Cardiac septum (tissue), 1 donor: ENCODE data around the gene WDR90. TPM values are rescaled to one million over a fixed set of nuclear protein-coding genes. Genes with fewer than 3 reads are reported as not detected.

ENCODE experiments used
- DNase-seq: peaks from one replicate; pipeline ENCODE4 v3.0.0-alpha.2; 2020; ENCODE audit warnings: low spot score
- intact Hi-C: fragments of 100-400 bp; cut with DNase I; formaldehyde crosslinking; loops from one replicate; pipeline ENCODE4 v1.14.0; 2022
- total RNA-seq: library from RNA; stranded (reverse); fragmentation: NEBNext Ultra II Directional; extraction: Animal tissue kit (Norgen Biotek cat#: 25700); gene quantifications from one replicate; pipeline ENCODE4 v1.2.1, GENCODE V29; 2021
- donor health status: DM: no; HTN: no; CAD: no.

The WDR90 gene
- total RNA-seq, 1 donor from 2014 or later: 13.9 TPM

GRCh38 chr16:637081-638018 lies 11.8 kb upstream of the WDR90 start:
- intact Hi-C loops: no loop called here
- DNase-seq: peak; percentile 96

- intact Hi-C loops: no loop called here
- DNase-seq: no peak
Measured at GRCh38 chr16:638034-638543, 11.1 kb upstream of the WDR90 start.

GRCh38 chr16:638836-639235 lies 10.3 kb upstream of the WDR90 start:
- intact Hi-C loops: no loop called here
- DNase-seq: no peak

GRCh38 chr16:640614-641013 lies 8.6 kb upstream of the WDR90 start:
- intact Hi-C loops: loop anchor here (2.0 to 5.0 kb wide), 2 partner anchors 20 to 53 kb away; no protein-coding TSS in a partner anchor
- no peak for DNase-seq

- peak; percentile 93 for DNase-seq
- intact Hi-C loops: loop anchor here (2.0 to 5.0 kb wide), 2 partner anchors 19 to 54 kb away; no protein-coding TSS in a partner anchor
Measured at GRCh38 chr16:641326-642188, 7.6 kb upstream of the WDR90 start, which contains the start of gene MCRIP2. TSS of gene MCRIP2 (plus strand) at chr16:641828. CDS start at chr16:641992, 164 bp downstream.

GRCh38 chr16:642189-643049 lies 6.7 kb upstream of the WDR90 start:
- no peak for DNase-seq
- intact Hi-C loops: loop anchor here (5.0 kb wide), 1 partner anchor 55 kb away; no protein-coding TSS in a partner anchor

GRCh38 chr16:643050-643368 lies 6.2 kb upstream of the WDR90 start:
- intact Hi-C loops: loop anchor here (5.0 kb wide), 1 partner anchor 56 kb away; no protein-coding TSS in a partner anchor
- DNase-seq: no peak

GRCh38 chr16:644556-644955 lies 4.6 kb upstream of the WDR90 start:
- no peak for DNase-seq
- intact Hi-C loops: loop anchor here (5.0 kb wide), 1 partner anchor 57 kb away; no protein-coding TSS in a partner anchor

GRCh38 chr16:645852-646678 lies 3.1 kb upstream of the WDR90 start:
- DNase-seq: no peak
- intact Hi-C loops: no loop called here

- intact Hi-C loops: no loop called here
- DNase-seq: no peak
Measured at GRCh38 chr16:646679-647172, 2.4 kb upstream of the WDR90 start.

- intact Hi-C loops: no loop called here
Measured at GRCh38 chr16:647173-647902, 1.8 kb upstream of the WDR90 start.

GRCh38 chr16:648071-648780 lies 939 bp upstream of the WDR90 start:
- DNase-seq: no peak
- intact Hi-C loops: no loop called here

More at GRCh38 chr16:647173-647902, 1.8 kb upstream of the WDR90 start:
- no peak for DNase-seq

GRCh38 chr16:649631-650030 lies 466 bp downstream of the WDR90 start:
- DNase-seq: no peak
- intact Hi-C loops: no loop called here

GRCh38 chr16:651844-652243 lies 2.7 kb downstream of the WDR90 start:
- intact Hi-C loops: no loop called here
- DNase-seq: no peak

- no peak for DNase-seq
- intact Hi-C loops: no loop called here
Measured at GRCh38 chr16:652454-653305, 3.5 kb downstream of the WDR90 start.

- intact Hi-C loops: no loop called here
- no peak for DNase-seq
Measured at GRCh38 chr16:654034-654433, 4.9 kb downstream of the WDR90 start.
